Embryonic facial prominence (tissue), 1 donor: Measurements from ENCODE around the gene CSRP2.

ENCODE experiments used
- DNase-seq: peaks from one replicate; pipeline ENCODE4 v3.0.0-alpha.2; 2016; ENCODE audit errors: extremely low spot score

The CSRP2 gene

GRCh38 chr12:76863005-76863670, 15.7 kb downstream of the CSRP2 start:
- no peak for DNase-seq

GRCh38 chr12:76860256-76860655, 18.6 kb downstream of the CSRP2 start:
- no peak for DNase-seq

- no peak for DNase-seq
These were observed 19.2 kb downstream of the CSRP2 start for GRCh38 chr12:76859611-76860010.

- no peak for DNase-seq
These were observed 22.7 kb downstream of the CSRP2 start for GRCh38 chr12:76856018-76856644.

GRCh38 chr12:76855271-76855670, 23.5 kb downstream of the CSRP2 start:
- no peak for DNase-seq

GRCh38 chr12:76852106-76852505, 26.7 kb downstream of the CSRP2 start:
- no peak for DNase-seq

GRCh38 chr12:76848132-76848531, 30.7 kb downstream of the CSRP2 start:
- no peak for DNase-seq

GRCh38 chr12:76847260-76847659, 31.6 kb downstream of the CSRP2 start:
- no peak for DNase-seq

GRCh38 chr12:76836633-76837032, 42.2 kb downstream of the CSRP2 start:
- DNase-seq = no peak

- DNase-seq = no peak
These were observed 48.4 kb downstream of the CSRP2 start for GRCh38 chr12:76830436-76830835.

- no peak for DNase-seq
These were observed 57.8 kb downstream of the CSRP2 start for GRCh38 chr12:76820888-76821482.

GRCh38 chr12:76813972-76814371, 64.8 kb downstream of the CSRP2 start:
- no peak for DNase-seq

GRCh38 chr12:76813265-76813664, 65.6 kb downstream of the CSRP2 start:
- DNase-seq = no peak

- no peak for DNase-seq
These were observed 66.8 kb downstream of the CSRP2 start for GRCh38 chr12:76811976-76812375.

GRCh38 chr12:76810671-76811419, 68.0 kb downstream of the CSRP2 start:
- DNase-seq = no peak
